ENCODE data around the gene TAF1D.

GRCh38 chr11:93753241-93753640, 11.9 kb upstream of the TAF1D start:
- TF ChIP-seq CTCF (IDR thresholded peaks at IDR 0.05; ENCODE audit: insufficient read depth, low read length, poor library complexity, severe bottlenecking) (no peak), EZH2phosphoT487 (conservative IDR thresholded peaks at IDR 0.05; ENCODE audit: low read length) (no peak)
